Activated T-helper 1 cell treated with anti-CD3 and anti-CD28 coated beads, Interleukin-2, amount 50 U/mL, for 16 hours (primary cell): Measurements from ENCODE around the gene MLYCD.

Experiments used
- DNase-seq, 2 donors: peaks; one replicate each; pipeline ENCODE4 v3.0.0-alpha.2; 2020; ENCODE audit warnings: low read depth in 1 of 2, low spot score in 1 of 2

The MLYCD gene

DNA sequence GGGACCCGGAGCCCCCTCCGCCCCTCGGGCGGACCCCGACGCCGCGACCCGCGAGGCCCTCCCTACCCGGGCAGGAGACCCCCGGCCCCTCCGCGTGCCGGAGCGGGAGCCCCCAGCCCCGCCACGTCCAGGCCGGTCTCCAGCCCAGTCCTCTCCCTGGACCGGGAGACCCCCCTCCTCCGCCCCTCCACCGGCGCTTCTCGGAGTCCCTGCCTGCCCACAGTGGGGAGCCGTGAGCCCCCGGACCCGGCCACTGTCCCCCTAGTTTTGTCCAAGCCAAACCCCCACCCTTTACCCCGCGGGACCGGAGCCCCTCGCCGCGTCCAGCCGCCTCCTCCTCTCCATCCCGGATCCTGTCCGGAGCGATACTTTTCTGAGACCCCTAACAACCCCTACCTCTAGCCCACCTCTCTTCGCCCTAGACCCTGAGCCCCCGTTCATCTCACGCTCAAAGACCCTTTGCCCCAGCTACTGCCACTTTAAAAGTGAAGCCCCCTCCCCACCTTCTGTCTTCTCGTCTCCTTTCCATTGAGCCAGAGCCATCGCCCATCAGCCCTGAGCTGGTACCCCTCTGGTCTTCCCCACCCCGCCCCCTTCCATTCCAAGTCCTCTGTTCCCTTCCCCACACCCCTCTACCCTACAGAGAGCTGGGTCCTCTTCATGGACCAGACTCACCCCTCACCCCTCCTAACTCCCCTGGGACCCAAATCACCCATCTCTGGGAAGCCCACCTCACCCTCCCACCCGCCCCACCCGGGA, 70.2 kb downstream of the MLYCD start:
- no peak for DNase-seq

DNA sequence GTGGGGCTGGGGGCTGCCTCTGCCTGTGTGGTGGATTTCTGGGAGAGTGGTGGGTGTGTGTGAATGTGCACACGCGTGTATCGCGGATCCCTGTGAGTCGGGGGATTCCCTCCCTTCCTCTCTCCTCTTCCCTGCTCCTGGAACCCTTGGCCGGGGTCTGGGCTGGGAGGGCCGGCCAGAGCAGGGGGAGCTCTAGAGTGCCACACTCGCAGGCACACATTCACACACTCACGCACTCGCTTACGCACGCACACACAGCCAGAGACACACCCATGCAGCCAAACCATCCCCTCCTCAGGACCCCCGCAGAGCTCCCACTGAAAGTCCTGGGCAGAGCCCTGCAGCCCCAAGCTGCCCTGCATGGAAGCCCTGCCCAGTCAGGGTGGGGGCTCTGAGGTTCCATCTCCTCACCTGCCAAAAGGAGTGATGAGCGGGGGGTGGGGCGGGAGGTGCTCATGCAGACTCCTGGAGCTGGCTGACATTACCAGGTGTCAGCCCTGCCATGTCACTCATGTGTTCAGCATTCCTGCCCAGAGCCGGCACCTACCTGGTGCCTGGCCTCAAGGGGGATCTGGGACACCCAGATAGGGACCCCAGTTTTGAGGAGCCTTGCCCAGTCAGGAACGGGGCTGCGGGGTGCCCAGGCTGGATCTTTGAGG, 71.0 kb downstream of the MLYCD start:
- no peak for DNase-seq

DNA sequence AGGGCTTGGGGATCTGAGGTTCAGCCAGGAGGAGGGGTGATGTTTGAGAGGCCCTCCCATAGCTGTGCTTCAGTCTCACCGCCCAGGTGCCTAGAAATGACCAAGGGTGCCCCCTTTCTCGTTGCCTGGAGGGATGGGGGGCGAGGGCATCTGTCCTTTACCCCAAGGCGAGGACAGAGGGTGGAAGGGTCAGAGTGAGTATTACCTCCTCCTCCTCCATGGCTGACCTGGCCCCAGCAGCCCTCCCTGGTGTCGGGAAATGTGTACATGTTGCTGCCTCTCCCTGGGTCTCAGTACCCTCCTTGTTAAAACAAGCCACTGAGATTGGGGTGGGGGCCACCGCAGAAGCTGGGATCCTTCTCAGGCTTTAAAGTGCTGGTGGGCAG, 71.5 kb downstream of the MLYCD start:
- no peak for DNase-seq

DNA sequence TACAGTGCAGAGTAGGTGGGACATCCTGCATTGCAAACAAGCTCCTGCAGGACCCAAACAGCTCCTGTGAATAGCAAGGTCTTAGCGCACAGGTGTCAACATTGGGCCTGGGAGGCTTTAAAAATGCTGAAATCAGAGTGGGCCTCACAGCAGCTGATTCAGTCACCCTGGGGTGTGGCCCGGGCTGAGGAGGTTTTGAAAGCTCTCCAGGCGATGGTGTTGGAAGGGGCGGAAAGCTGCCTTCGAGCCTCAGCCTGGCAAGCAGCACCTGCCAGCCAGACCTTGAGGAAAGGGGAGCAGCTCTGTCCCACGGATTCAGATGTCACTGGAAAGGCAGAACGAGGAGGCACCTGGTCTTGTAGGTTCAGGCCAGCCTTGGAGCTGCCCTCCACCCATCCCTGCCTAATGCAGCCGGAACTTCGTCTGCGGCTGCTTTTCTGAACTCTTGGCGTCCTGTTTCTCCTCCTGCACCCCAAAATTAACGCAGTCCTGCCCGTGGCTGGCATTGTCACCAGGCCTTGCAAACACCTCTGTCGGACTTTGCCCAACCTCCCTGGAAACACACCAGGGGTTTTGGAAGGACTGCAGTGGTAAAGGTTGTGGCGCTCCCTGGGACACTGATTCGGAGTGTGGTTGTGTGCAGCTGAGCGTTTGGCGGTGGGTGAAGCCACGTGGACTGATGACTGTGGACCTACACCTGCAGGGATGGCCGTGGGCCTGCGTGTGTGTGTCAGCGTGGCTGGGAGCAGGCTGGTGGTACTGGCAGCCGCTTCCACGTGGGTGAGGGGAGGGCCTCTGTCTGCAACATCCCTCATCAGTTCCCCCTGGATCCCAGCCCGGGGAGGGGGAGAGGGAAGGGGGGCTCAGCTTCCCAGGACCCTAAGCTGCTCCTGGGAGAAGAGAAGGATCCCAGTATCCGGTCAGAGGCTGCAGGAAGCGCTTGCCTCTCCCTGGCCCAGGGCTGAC, 72.5 kb downstream of the MLYCD start:
- DNase-seq = no peak

DNA sequence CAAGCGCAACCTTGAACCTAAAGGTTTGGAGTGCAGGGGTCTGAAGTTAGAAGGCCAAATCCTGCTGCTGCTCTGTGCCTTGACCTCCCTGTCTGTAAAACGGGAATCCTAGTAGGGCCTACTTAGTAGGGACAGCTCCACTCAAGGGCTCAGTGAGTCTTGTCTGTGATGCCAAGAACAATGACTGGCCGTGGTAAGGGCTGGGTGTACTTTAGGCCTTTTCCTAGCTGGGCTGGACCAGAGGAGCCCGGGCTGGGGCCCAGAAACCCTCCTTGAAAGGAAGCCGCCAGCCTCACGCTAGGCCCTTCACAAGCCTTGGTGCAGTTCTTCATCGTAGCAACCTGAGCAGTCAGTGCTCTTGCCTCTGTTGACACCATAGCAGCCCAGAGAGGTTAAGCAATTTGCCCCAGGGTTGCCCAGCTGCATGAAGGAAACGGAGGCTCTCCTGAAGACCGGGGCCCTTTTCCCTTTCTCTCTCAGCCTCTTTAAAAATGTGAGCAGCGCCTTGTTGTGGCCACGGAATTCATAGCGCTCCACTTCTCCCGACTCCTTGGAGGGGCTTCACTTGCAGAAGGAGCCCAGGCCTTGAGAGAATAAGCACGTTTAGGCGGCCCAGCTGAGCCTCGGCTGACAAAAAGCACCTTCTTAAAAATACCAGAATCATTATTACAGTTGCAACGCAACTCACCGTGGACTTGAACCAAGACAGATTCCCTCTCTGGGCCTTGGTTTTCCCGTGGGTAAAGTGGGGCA, 73.5 kb downstream of the MLYCD start:
- no peak for DNase-seq

DNA sequence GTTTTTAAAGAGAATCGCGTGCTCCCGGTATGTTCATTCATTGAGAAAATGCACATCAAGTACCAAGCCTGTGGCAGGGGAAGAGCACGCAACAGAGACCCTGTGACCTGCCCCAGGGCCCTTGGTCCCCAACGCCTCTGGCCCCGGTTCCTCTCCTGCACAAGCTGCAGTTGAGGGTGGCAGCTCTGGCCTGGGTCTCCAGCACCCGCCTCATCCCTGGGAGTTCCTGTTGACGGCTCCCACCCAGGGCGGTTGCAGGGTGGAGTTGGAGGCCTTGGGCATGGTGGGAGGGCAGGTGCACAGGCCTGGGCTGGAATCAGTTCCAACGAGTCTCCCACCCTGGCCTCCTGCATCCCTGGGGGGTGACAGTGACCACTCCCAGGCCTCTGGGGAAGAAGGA, 74.2 kb downstream of the MLYCD start:
- no peak for DNase-seq

DNA sequence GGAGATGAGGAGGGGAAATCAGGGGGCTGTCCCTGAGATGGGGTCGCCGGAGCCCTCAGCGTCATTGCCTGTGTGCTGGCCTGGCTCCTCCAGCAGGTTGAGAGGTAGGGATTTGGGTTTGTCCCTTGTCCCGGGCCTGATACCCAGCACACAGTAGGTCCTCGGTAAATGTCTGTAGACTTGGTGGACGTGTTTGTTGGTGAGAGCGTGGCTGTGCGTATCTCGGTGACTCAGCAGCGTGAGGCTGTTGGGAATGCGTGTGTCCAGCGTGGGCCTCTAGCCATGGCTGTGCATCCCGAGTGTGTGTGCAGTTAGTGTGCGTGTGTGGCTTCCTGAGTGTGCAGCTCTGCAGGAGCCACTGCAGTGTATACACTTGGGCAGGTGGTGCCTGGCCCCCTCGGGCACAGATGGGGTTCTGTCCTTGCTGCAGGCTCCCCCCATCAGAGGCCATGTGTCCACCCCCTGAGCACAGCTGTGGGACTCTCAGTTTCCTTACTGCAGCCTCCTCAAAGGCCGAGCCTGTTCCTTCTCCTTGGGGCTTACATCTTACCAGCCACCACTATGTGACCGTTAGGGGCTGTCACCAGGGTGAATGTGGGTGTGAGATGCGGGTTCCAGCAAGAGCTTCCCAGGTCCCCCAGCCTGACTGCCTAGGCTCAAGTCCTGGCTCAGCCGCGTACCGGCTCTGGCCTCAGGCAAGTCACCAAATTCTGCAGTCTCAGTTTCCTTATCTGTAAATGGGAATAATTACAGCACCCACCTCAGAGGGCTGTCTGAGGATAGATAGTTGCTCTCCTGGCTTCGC, 74.9 kb downstream of the MLYCD start:
- no peak for DNase-seq

DNA sequence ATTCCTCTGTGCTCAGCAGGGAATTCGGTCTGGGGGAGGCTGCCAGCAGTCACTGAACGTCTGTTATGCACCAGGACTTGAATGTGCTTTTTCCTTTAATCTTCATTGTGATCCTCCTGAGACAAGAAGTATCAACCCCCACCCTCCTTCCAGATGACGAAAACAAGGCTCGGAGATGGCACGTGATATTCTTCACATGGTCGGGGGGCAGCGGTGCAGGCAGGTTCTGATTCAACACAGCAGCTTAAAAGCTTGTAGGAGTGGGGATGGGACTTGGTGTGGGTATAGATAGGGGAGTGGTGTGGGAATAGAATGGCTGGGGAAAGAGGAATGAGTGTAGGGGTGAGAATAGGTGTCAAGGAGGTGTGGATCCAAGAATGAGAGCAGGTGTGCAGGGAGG, 75.6 kb downstream of the MLYCD start:
- no peak for DNase-seq

DNA sequence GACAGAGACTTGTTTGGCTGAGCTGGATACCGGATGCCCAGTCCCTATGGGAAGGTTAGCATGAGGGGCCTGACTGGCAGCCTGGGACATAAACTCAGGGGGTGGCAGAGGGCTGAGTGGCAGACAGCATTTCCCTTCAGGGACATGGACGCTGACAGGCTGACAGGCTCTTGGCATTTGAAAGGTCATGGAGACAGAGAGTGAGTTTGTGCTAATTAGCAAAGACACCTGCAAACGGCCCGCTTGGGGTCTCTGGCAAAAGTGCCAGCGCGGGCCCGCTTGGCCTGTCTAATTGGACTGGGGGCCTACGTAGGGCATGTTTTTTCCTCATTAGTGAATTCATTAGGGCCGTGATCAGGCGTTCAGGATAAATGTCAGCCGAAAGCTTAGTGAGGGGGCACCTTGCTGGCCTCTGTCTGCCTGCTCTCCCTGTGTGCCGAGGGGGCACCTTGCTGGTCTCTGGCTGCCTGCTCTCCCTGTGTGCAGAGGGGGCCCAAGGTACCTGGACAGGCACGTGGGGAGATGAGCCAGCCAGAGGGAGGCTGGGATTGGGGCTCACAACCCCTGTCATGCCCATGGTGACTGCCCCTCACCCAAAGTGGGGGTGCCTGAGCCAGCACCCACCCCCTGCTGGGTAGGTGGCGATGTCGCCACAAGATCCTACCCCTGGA, 76.8 kb downstream of the MLYCD start:
- DNase-seq = no peak
